Measurements from ENCODE around the gene NFATC1. TPM values are rescaled to one million over a fixed set of nuclear protein-coding genes. Genes with fewer than 3 reads are reported as not detected.

The NFATC1 gene
- total RNA-seq, 4 donors from 2014 or later: 0.79 to 4.8 (median 2.6) TPM

DNA sequence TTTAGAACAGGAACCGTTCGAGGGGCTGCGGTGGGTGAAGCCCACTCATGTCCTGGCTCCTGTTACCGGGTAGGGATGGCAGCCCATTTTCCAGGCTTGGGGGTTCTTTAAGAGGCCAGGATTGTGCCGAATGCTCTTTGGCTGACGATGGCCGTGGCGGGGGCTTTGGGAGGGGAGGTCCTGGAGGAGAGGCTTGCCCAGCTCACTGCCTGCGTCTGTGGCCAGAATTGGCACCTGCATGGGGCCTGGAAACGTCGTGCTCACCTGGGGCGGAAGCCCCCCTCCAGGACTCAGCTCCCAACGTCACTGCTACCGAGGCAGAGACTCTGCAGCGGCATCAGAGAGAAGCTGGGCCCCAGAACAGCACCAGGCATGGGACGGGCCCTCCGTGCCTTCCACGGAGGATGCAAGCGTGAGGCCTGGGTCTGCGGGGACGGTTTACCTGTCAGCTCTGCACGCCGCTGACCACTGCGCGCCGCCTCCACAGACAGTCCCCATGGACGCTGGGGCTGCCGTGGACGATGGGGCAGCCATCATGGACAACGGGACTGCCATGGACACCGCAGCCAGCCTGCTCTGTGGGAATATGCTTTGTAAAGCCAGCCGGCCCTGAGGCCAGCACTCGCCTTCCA, 82.9 kb downstream of the NFATC1 start:
- DNase-seq: no peak
- 80 to 100% methylated on average over 2 to 7 of the region's 33 CpGs for WGBS, 2 donors
- TF ChIP-seq POLR2A (IDR thresholded peaks at IDR 0.05): no peak
- TF ChIP-seq, protein P1, sequence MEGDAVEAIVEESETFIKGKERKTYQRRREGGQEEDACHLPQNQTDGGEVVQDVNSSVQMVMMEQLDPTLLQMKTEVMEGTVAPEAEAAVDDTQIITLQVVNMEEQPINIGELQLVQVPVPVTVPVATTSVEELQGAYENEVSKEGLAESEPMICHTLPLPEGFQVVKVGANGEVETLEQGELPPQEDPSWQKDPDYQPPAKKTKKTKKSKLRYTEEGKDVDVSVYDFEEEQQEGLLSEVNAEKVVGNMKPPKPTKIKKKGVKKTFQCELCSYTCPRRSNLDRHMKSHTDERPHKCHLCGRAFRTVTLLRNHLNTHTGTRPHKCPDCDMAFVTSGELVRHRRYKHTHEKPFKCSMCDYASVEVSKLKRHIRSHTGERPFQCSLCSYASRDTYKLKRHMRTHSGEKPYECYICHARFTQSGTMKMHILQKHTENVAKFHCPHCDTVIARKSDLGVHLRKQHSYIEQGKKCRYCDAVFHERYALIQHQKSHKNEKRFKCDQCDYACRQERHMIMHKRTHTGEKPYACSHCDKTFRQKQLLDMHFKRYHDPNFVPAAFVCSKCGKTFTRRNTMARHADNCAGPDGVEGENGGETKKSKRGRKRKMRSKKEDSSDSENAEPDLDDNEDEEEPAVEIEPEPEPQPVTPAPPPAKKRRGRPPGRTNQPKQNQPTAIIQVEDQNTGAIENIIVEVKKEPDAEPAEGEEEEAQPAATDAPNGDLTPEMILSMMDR (IDR thresholded peaks at IDR 0.05): no peak
- H3K9me3 ChIP-seq: no peaks in the 10 kb centered on the region
- H3K4me3 ChIP-seq: no peak overlapping the region
- no peaks in the 10 kb centered on the region for H3K27me3 ChIP-seq
- H3K4me1 ChIP-seq: no peaks in the 10 kb centered on the region
- intact Hi-C loops (cut with DNase I): no loop called here
- H3K27ac ChIP-seq: no peak overlapping the region
- H3K36me3 ChIP-seq: peaks cover 0 to 9% (median 0%) of the 10 kb centered on the region in 3 donors

DNA sequence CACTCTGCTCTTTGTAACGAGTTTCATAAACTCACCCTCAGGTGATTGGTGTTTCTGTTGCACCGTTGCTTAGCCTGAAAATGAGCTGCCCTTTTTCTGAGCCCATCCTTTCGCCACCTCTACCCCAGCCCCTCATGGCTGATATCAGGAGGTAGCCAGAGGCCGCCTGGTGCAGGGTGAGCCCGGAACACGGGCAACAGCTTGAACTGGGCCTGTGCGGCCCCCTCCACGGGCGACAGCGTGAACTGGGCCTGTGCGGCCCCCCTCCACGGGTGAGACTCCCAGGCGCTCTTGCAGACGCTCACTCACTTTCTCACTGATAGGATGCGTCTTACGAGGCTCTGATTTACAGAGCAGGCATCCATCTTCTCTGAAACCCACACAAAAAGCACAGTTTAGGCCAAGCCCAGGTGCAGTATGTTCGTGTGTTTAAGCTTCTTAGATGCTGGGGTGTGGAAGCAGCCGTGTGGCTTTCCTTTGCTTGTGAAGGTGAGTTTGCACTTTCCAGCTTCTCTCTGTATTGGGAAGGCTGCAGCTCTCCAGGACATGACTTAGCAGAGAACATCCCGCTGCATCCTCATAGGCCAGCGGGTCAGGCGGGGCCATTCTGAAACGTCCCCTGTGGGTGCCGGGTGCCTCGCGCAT, 83.5 kb downstream of the NFATC1 start:
- 63 to 94% methylated on average over 5 to 16 of the region's 25 CpGs for WGBS, 2 donors
- no peaks in the 10 kb centered on the region for H3K4me1 ChIP-seq
- peaks cover 0 to 9% (median 0%) of the 10 kb centered on the region in 3 donors for H3K36me3 ChIP-seq
- H3K27ac ChIP-seq: no peak overlapping the region
- H3K4me3 ChIP-seq: no peak overlapping the region
- TF ChIP-seq POLR2A (IDR thresholded peaks at IDR 0.05): no peak
- TF ChIP-seq, protein P1 (IDR thresholded peaks at IDR 0.05): no peak
- H3K27me3 ChIP-seq: no peaks in the 10 kb centered on the region
- no peaks in the 10 kb centered on the region for H3K9me3 ChIP-seq
- no peak for DNase-seq
- intact Hi-C loops (cut with DNase I): no loop called here

DNA sequence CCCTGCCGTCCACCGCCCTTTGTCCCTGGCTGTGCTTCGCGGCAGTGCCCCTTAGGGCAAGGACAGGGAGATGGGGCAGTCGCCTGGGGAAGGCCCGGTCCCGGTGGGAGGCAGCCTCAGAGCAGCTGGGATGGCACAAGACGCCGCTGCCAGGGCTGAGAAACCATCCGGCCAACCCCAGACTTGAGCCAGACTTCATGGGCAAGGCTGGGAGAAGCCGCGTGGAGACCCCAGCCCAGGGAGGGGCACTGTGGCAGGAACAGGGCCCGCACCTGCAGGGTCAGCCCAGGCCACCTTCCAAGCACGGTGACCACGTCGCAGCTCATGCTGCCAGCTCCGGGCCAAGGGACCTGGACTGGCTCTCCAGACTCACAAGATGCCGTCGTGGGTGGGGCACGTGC, 84.0 kb downstream of the NFATC1 start:
- no CpG with 5 or more reads among the region's 20 CpGs for WGBS, 2 donors
- no peak for DNase-seq
- intact Hi-C loops (cut with DNase I): no loop called here

DNA sequence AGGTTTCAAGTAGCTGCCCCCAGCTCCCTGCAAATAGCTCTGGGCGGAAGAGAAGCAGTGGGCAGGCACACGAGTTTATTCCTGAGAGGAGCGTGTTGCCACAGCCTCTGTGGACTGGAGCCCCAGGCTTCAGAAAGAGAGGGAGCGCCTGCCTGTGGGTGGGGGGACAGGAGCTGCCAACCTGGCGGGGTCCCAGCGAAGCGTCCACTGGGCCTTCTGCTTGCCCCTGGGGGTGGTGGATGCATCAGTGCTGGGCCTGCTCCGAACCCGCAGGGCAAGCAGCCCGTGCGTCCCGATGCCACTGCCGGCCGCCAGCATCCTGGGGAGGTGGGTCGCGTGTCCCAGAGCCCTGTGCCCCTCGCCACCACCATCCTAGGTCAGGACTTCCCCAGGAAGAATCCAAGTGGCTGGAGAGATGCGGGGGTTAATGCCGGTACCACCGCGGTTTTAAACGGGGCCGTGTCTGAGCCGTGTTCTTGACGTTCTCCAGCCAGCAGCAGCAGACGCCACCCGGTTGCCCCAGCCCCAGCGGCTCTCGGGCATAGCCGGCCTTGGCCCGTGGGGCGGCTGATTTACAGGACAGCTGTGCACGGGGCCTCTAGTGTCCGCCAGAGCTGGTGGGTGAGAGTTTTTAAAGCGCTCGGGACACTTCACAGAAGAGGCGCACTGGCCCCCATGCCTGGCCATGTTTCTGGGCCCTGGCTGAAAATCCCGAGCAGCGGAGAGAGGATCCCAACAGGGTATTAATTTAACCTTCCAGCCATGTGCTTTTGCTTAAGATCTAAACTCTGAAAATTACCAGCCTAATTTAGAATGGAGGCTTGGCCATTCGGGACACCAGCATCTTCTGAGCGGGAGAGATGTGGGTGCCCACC, 84.7 kb downstream of the NFATC1 start:
- H3K9me3 ChIP-seq: no peaks in the 10 kb centered on the region
- DNase-seq: no peak
- 92 to 96% methylated on average over 5 to 20 of the region's 41 CpGs for WGBS, 2 donors

More for the DNA sequence above, 84.0 kb downstream of the NFATC1 start:
- TF ChIP-seq, protein P1 (IDR thresholded peaks at IDR 0.05): no peak
- no peak for TF ChIP-seq POLR2A (IDR thresholded peaks at IDR 0.05)
- no peaks in the 10 kb centered on the region for H3K9me3 ChIP-seq
- peaks cover 0 to 9% (median 0%) of the 10 kb centered on the region in 3 donors for H3K36me3 ChIP-seq
- no peak overlapping the region for H3K4me3 ChIP-seq
- peaks cover 0 to 2% (median 0%) of the 10 kb centered on the region in 3 donors for H3K4me1 ChIP-seq
- H3K27me3 ChIP-seq: no peaks in the 10 kb centered on the region
- H3K27ac ChIP-seq: no peak overlapping the region

More for the DNA sequence above, 84.7 kb downstream of the NFATC1 start:
- H3K36me3 ChIP-seq: peaks cover 0 to 9% (median 0%) of the 10 kb centered on the region in 3 donors
- H3K4me1 ChIP-seq: peaks cover 0 to 9% (median 2%) of the 10 kb centered on the region in 3 donors
- intact Hi-C loops (cut with DNase I): no loop called here
- H3K27ac ChIP-seq: no peak overlapping the region
- H3K27me3 ChIP-seq: no peaks in the 10 kb centered on the region
- no peak overlapping the region for H3K4me3 ChIP-seq
- no peak for TF ChIP-seq POLR2A (IDR thresholded peaks at IDR 0.05)
- TF ChIP-seq, protein P1 (IDR thresholded peaks at IDR 0.05): no peak

All from esophagus squamous epithelium (tissue), 5 donors.